Progenitor cell of endocrine pancreas (in vitro differentiated cells): ENCODE results near the gene PUS1. TPM values are rescaled to one million over a fixed set of nuclear protein-coding genes. Genes with fewer than 3 reads are reported as not detected.
A peak's percentile ranks its signal among the peaks of the same experiment; 100 is the strongest.

Source experiments
- DNase-seq: peaks from one replicate; pipeline ENCODE4 v3.0.0; 2021; ENCODE audit warnings: low spot score; ENCODE audit not compliant: unreplicated experiment
- H3K27ac Mint-ChIP-seq: 2 replicates; pipeline ENCODE4 v1.8.0; 2021; ENCODE audit warnings: mild to moderate bottlenecking, moderate library complexity, mixed read lengths
- H3K27me3 Mint-ChIP-seq: 2 replicates; pipeline ENCODE4 v1.8.0; 2021; ENCODE audit warnings: mixed read lengths
- H3K36me3 Mint-ChIP-seq: 2 replicates; pipeline ENCODE4 v1.8.0; 2022; ENCODE audit warnings: mixed read lengths; ENCODE audit not compliant: insufficient read depth
- H3K4me1 Mint-ChIP-seq: 2 replicates; pipeline ENCODE4 v1.8.0; 2021; ENCODE audit warnings: low read depth, mixed read lengths
- H3K4me3 Mint-ChIP-seq: 2 replicates; pipeline ENCODE4 v1.8.0; 2021; ENCODE audit warnings: low read depth, mild to moderate bottlenecking, moderate library complexity, mixed read lengths
- H3K9me3 Mint-ChIP-seq: 2 replicates; pipeline ENCODE4 v1.8.0; 2021; ENCODE audit warnings: low read depth, mixed read lengths
- CTCF ChIP-seq: fragments of 200-600 bp; sonication (generic); IDR thresholded peaks from one replicate; pipeline ENCODE4 v1.5.0; 2021; ENCODE audit warnings: antibody characterized with exemption, mild to moderate bottlenecking; ENCODE audit not compliant: unreplicated experiment
- total RNA-seq: library from RNA; stranded (reverse); gene quantifications from 2 replicates; pipeline ENCODE4 v1.2.1, GENCODE V29; 2021

PUS1 gene
- total RNA-seq, 1 donor from 2014 or later, result 38.5 TPM

GRCh38 chr12:131912518-131913274, 16.4 kb upstream of the PUS1 start:
- TF ChIP-seq CTCF, result peak; percentile 11
- DNase-seq, result no peak

DNA sequence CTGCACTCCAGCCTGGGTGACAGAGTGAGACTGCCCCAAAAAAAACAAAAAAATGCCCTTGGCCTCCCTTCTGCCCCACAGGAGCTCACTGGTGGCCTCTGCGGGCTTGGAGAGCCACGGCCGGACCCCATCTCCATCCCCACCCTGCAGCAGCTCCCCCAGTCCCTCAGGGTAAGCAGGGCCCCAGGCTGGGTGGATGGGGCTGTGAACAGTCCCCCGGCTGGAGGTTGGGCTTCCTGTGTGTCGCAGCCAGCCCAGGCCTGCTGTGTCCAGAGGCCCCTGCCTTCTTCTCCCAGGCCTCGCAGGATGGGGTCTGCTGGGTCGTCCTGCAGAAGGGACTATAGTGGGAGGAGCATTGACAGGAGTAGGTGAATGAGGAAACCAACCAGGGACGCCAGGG, 15.4 kb upstream of the PUS1 start:
- no peaks in the 10 kb centered on the region for H3K4me1 Mint-ChIP-seq
- H3K9me3 Mint-ChIP-seq, result no peaks in the 10 kb centered on the region
- no peak for DNase-seq
- H3K36me3 Mint-ChIP-seq, result peaks cover 2% of the 10 kb centered on the region
- H3K27me3 Mint-ChIP-seq, result no peaks in the 10 kb centered on the region
- H3K27ac Mint-ChIP-seq, result no peak overlapping the region
- no peak overlapping the region for H3K4me3 Mint-ChIP-seq
- no peak for TF ChIP-seq CTCF

More at GRCh38 chr12:131912518-131913274, 16.4 kb upstream of the PUS1 start:
- Mint-ChIP-seq H3K36me3 (peaks cover 2% of the 10 kb centered on the region), H3K4me3 (no peak overlapping the region), H3K4me1 (no peaks in the 10 kb centered on the region), H3K9me3 (no peaks in the 10 kb centered on the region), H3K27ac (no peak overlapping the region), H3K27me3 (no peaks in the 10 kb centered on the region)

DNA sequence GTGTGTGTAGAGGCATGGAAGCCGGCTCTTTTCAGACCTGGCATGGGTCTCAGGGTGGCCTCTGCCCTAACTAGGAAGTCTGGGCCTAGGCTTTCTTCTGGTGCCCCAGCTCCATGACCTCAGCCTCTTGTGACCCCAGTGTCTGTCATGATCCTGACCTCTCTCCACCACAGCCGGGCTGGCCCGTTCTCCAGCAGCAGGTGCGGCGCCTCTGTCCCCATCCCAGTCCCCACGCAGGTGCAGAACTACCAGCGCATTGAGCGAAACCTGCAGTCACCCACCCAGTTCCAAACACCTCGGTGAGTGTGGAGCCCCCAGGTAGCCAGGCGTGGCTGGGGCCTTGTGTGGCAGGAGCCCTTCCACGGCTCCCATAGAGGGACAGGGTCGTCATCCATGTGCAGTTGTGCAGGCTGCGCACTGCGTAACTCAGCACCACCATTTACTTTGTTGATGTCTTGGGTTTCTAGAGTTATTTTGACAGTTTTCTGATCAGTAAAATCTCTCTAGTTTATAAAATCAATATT, 14.8 kb upstream of the PUS1 start:
- DNase-seq, result no peak
- no peaks in the 10 kb centered on the region for H3K9me3 Mint-ChIP-seq
- no peak overlapping the region for H3K4me3 Mint-ChIP-seq
- H3K27ac Mint-ChIP-seq, result no peak overlapping the region
- TF ChIP-seq CTCF, result no peak
- no peaks in the 10 kb centered on the region for H3K27me3 Mint-ChIP-seq
- peaks cover 2% of the 10 kb centered on the region for H3K36me3 Mint-ChIP-seq
- no peaks in the 10 kb centered on the region for H3K4me1 Mint-ChIP-seq

GRCh38 chr12:131915000-131915689, 13.9 kb upstream of the PUS1 start:
- H3K27ac Mint-ChIP-seq, result no peak overlapping the region
- H3K36me3 Mint-ChIP-seq, result peaks cover 4% of the 10 kb centered on the region
- H3K27me3 Mint-ChIP-seq, result no peaks in the 10 kb centered on the region
- DNase-seq, result no peak
- H3K4me3 Mint-ChIP-seq, result no peak overlapping the region
- no peaks in the 10 kb centered on the region for H3K9me3 Mint-ChIP-seq
- no peak for TF ChIP-seq CTCF
- H3K4me1 Mint-ChIP-seq, result no peaks in the 10 kb centered on the region

- Mint-ChIP-seq H3K27ac (no peak overlapping the region), H3K27me3 (no peaks in the 10 kb centered on the region), H3K36me3 (peaks cover 6% of the 10 kb centered on the region), H3K9me3 (no peaks in the 10 kb centered on the region), H3K4me1 (no peaks in the 10 kb centered on the region), H3K4me3 (no peak overlapping the region)
- TF ChIP-seq CTCF, result no peak
- no peak for DNase-seq
Measured at GRCh38 chr12:131915823-131916222, 13.3 kb upstream of the PUS1 start.
